HG03135 (cell line): ENCODE results near the gene MUL1.

Experiments used
- ATAC-seq: cut with Tn5 transposase; IDR thresholded peaks from one replicate; pipeline ENCODE4 v1.9.1; 2021; ENCODE audit warnings: mild to moderate bottlenecking, moderate library complexity; ENCODE audit not compliant: unreplicated experiment

The MUL1 gene

DNA sequence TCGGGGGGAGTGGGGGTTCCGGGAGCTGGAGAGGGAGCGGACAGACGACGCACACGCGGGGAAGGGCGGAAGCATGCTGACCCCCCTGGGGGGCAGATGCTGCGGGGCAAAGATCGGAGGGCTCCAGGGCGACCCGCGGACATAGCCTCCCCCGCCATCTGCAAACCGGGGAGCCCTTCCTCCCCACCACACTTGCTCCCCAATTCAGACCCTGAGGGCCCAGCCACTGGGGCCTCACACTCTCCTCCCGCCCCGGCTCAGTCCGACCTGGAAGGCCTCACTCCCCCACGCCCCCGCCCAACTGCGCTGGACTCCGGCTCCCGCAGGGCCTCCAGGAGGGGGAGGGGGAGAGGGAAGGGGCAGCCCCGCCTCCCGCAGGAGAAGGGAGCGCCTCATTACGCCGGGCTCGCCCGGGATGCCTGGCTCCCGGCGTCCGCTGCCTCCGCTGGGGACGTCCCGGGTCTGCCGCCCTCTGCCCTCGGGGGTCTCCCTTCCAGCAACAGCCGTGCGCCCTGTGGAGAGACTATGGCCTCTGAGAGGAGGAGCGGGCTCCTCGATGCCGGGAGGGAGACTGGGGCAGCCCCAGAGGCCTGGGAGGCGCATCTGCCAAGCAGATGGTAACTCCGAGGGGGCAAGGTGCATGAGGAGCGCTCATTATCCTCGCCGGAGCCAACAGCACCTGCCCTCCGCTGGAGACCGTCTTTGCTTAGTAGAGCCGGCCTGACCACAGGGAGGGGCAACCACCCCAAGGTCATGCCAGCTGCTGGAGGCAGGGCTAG lies 21.3 kb downstream of the MUL1 start:
- ATAC-seq: no peak

DNA sequence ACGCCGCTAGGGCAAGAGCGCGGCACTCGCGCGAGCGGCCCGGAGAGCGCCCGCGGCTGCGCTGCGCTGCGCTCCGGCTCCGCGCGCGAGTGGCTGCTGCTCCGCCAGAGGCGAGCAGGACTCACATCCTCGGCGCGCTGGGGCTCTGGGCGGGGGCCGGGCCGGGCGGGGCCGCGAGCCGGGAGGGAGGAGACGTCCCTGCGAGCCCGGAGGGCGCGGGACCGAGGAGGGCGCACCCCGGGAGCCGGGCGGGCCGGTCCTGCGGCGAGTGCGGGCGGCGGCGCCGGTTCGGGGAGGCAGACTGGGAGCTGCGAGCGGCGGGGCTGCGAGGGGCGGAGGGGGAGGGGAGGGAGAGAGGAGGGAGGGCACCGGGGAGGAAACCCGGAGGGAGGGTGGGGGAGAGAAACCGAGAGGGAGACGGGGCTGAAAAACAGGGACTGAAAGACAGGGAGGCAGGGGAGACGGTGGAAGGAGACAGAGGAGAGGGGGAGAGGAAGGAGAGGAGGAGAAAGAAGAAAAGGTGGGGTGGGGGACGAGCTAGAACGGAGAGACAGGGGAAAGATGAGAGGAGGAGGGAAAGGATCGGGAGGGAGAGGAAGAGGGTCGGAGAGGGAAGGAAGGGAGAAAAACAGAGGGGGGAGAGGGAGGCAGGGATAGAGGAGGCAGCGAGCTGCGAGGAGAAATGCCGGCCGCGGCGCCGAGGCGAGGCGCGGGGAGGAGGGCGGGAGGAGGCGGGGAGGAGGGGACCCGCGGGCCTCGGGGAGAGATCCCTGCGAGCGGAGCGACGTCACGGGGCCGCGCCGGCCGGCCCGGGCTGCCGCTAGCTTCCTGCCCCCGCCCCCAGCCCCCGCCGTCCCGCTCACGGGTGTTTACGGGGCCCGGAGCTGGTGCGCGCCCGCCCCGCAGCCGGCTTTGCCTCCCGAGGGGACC lies 22.2 kb downstream of the MUL1 start, which contains the start of gene CAMK2N1:
TSS of gene CAMK2N1 (minus strand) at position 684 of the 930 bp plus-strand sequence. CDS start 831 bp downstream, outside the sequence.
- ATAC-seq: no peak

DNA sequence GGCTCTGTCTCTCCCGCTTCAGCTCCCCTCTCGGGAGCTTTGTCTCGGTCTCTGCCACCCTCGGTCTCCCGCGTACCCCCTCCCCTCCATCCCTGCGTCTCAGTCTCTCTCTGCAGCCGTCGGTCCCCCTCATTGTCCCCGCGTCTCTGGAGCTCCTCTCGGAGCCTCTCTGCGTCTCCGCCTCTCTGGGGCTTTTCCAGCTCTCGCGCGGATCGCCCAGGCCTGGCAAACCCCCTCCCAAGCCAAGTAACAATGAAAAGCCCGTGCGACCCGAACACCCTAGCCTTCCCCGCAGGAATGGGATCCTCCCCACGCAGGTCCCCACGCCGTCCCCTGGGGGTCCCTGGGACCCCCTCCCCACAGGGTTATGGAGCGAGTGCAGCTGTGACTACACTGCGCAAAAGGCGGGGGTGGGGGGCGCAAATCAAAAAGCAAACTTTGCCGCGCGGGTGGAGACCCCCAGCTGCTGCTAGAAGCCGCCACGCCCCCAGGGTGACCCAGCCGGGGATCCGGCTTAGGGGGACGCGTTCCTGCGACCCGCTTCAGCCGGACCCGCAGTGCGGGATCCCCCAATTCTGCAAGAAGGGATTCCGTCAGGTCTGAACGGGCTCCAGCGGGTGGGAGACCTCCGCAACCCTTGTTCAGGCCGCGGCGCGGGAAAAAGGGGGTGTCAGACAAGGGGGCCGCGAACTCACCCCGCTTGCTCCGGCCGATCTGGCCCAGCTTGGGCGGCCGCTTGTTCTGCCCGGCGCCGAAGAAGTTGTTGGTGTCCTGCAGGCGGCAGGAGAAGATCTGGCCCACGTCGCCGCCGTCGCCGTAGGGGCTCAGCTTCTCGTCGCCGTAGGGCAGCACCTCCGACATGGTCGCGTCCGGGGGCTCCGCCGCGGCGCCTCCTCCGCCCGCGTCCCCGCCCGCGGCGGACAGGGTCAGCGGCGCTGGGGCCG lies 23.2 kb downstream of the MUL1 start:
- no peak for ATAC-seq

DNA sequence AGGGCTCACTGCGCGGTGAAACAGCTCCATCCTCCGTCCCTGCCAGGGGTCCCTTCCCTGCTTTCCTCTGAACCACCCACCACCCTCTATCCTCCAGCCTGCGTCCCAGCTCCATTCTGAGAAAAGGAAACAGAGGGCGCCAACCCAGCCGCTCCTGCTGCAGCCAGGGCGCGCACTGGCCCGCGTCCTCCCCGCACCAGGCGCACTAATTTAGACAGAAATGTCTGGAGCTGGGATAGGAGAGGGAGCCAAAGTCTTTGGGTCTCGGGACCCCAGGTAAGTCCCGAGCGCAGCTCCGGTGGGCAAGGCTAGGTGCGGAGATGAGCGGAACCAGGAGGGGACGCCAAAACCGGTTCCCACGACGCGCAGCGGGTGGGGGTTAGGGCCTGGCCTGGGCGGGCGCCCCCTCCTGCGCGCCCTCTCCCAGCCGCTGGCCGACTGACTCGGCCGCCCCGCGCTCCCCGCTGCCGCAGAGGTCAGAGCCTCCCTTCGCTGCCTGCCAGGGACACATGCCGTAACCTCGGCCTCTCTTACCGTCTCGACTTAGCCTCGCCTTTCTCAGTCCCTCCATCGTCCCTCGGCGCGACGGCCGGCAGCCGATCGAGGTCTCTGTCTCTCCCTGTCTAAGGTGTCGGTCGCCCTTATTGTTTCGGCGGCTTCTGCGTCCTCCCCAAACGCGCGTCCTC lies 24.0 kb downstream of the MUL1 start:
- no peak for ATAC-seq

DNA sequence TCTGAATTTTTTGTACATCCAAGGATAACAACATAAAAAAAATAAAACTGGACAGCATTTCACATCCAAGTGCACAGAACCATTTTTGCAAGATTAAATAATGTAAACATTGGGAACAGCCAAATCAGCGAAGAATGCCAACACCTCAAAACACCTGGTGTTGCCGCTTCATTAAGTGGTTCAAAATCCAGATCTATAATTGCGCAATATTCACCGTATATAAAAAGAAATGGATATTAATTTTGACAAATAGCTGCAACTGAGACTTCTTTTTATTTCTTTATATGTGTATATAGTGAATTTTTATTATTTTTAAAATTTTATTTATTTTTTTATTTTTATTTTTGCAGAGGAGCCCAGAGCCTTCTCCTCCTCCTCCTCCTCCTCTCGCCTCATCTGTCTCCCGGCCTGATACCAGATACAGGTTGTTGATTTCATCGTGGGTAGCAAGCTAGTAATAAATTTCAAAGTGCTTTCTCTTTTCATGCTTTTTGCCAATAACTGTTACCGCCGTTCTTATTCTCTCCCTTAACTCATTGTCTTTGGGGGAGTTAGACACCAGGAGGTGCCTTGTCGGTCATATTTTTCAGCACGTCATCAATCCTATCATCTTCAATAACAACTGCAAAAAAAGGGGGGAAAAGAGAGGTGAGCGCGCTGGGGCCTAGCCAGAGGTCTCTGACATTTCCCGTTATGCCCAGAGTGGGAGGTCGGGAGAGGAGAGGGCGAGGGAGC lies 24.7 kb downstream of the MUL1 start:
- no peak for ATAC-seq

DNA sequence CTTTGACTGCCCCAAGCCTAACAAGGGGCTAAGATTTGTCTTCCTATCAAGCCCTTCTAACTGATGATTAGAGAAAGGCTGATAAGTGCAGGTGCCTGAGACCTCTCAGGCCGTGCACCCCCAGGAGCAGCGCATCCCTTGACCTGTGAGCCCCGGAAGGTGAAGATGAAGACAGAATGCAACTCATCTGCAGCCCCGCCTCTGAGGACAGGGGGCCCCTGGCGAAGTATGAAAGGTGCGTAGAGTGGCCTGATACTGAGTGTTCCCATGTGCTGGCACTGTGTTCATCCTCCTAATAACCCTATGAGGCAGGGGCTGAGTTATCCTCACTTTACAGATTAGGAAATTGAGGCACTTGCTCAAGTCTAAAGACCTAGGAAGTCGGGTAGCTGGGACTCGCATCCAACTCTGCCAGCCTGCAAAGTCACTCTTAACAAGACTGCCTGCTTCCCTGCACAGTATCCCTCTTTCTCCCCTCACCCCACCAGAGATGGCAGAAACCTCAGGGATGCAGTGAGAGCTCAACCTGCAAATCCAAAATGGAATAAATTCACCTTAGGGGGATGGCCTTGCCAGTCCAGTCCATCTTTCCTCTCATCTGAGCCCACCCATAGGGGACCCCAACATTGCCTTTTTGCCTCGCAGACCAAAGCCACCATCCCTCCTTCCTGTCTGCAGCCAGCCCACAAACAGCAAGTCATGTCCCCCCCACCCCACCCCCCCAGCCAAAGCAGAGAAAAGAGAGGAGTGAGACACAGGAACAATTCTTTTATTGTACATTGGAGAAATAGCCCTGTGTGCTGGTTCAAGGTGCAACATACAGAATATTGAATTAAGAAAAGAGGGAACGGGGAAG lies 26.1 kb downstream of the MUL1 start:
- ATAC-seq: no peak

DNA sequence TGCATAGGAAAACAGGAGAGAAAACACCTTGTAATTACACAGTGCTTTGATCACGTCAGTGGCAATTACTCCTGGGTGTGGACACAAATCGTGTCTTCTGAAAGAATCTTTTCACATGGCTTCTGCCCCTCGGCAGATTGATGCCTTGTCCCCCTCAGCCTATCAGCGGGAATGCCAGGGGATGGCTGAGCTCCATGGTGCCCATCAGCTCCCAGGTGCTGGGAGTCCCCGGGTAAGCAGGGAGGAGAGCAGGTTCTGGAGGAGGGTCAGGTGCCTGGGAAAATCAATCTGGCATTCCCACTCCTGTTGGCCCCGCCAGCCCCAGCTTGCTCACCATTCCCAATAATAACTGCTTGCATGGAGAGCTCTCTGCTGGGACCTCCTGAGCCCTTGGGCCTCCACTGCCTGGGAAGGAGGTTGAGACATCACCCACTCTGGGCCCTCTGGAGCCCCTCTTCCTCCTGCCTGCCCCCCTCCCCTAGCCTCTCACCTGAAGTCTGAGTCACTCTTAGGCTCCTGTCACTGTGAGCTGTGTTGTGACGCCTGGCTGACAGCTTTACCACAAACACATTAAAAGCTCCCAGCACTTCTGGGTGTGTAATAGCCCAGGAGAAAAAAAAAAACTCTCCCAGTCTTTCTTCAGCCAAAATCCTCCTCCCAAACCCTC lies 26.9 kb downstream of the MUL1 start:
- ATAC-seq: no peak

DNA sequence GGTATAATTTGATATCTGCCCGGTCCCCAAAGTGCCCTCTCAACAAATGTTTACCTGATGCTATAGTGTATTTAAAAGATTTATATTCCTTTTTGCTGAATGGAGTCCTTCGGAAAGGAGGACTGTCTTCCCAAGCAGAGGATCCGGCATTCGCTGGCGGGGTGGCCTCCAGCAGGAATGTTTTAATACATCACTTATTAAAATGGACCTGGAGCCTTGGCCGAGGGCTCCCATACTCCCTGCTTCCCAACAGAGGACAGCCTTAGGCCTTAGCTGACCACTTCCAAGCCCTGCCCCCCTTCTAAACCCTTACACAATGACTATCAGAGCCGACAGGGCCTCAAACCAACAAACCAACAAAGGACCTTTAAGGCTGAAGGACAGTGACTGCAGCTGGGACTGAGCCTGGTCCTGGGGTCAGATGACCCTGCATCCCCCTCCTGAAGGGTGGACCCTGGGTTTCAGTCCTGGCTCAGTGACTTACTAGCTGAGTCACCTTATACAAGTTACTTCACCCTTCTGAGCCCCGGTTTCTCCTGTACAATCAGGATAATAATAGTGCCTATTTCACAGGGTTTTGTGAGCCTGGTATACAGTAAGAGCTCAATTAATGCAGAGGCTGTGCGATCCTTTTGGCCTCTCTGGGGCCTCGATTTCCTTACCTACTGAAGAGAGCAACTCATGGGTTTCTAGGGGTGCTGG lies 27.6 kb downstream of the MUL1 start:
- no peak for ATAC-seq

DNA sequence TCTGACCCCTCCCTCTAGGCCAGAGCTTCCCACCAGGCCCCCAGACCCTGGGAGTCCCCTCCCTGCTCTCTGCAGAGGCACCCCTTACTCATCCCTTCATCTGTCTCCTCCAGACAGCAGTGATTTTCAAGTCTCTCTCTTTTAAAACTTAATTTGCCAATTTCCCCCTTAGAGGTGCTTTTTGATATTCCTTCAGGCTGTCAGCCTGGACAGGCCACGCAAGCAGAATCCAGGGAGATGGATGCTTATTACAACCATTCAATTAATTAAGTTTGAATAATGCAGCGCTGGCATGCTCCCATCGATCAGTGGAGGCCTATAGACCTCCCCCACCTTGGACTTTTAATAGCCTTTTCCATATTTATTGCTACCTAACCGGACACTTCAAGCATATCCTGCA lies 28.1 kb downstream of the MUL1 start:
- no peak for ATAC-seq

DNA sequence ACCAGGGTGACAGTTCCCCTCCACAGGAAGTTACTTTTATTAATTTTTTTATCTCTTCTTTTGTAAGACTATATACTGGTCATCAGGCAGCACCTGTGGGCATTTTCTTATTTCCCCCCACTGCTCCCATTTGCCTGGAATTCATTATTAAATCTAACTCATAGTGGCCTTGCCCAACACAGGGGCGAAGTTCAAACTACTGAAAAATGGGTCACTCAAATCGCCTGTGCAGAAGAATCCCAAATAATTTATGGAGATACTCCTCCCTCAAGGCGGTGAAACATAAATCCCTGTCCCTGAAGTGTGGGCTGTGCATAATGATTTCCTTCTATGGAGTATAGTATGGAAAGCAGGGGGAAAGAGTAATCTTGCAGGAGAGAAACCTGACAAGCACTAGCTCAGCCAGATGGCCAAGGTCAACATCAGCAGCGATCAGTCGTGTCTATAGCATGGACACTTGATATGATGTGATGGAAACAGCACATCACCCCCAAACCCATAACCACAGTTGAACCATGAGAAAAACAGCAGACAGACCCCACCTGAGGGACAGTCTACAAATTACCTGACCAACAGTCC lies 29.8 kb downstream of the MUL1 start:
- ATAC-seq: no peak

DNA sequence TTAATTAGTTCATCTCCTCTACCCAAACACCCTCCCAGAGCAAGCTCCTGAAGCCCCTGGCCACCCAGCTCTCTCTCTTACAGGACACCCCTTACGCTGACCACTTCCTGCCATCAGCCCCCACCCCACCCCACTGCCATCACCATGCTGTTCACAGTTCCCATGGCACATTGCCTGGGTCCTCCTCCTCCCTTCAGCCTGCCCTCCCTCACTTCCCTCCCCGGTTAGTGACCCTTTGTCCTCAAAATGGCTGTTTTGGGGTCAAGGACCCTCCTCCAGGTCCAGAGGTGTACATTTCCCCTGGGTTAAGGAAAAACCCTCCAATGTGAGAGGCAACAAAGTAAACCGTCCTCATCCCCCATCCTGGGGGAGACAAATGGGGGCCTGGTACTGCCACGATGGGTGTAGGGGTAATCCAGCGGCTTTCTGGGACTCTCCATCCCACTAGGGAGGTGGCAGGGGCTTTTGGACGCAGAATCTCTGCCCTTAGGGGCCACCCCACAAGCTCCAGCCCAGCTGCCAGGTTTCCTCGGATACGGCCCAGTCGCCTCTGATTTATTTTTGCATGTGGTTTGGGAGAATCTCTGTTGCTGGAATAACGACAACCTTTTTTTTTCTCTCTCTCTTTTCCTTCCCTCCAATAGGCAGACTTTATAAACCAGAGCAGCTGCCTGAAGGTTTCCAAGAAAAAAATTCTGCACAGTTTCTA lies 30.4 kb downstream of the MUL1 start:
- no peak for ATAC-seq

DNA sequence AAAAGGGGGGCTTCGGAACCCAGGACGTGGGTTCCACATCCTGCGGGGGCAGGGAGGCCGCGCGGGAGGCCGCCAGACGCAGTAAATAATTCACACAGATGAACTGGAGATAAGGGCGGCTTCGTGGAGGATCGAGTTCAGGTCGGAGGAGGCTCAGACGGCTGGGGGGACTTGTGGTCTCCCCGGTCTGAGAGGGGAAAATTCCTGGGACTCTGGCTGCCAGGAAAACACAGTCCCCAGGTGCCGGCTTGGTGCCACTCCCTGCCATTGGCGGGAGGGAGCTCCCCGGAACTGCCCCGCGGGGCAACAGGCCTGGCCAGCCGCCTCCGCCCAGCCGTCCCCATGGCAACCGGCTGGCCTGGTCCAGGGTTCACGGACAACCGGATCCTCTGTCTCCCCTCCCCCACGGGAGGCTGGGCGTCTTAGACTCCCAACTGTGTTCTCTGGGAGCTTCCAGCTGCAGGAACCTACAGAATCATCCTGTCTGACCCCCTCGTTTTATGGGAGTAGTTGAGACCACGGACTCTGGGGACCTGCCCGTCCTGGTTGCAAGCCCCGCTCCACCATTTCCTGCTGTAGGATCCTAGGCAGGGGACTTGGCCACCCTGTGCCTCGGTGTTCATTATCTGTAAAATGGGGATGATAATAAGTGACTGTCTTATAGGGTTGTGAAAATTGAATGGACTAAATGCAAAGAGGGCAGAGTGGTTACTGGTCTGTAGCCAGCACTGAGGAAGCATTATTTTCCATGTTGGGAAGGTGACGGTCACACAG lies 31.5 kb downstream of the MUL1 start:
- ATAC-seq: no peak

DNA sequence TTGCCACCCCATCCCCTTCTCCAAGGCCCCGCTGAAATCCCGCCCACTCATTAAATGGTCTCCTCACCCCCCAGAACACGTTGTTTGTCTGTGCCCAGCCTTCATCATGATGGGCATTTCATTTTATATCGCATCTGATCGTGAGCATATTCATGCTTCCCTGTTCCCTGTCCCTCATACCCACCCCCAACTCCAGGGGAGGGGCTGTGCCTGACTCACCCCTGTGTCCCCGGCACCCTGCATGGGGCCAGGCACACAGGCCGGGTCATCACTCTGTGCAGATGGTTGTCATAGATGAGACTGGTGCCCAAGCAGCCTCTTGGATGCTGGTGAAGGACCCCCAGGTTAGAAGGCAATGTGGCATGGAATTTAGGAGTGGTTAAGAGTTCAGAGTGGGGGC lies 33.0 kb downstream of the MUL1 start:
- ATAC-seq: no peak

DNA sequence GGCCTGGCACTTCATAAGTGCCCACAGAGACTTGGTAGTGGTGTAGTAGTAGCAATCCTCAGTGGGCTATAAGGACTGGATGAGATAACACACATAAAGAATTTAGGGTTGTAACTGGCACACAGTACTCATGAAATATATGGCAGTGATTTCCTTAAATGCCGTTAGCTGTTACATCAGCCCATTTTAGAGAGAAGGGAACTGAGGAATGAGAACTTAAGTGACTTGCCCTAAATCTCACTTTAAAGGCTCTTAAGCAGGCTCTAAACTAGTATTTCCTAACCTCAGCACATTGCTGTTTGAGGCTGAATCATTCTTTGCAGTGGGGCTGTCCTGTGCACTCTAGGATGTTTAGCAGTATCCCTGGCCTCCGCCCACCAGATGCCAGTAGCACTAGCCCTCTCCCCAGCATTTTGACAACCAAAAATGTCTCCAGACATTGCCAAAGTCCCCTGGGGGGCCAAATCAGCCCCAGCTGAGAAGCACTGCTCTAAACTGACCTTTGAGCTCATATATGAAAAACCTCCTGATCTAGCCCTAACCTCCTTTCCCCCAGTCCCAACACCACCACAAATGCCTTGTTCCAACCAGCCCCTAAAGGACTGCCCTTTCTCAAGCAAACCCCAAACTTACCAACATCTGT lies 33.5 kb downstream of the MUL1 start:
- ATAC-seq: no peak

DNA sequence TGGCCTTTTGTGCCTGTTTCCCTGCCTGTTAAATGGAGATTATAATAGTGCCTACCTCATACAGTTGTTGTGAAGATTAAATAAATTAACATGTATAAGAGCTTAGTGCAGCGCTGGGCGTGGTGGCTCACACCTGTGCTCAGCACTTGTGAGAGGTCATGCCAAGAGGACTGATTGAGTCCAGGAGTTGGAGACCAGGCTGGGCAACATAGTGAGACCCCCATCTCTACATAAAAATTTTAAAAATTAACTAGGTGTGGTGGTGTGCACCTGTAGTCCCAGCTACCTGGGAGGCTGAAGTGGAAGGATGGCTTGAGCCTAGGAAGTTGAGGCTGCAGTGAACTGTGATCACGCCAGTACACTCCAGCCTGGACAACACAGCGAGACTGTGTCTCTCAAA lies 34.1 kb downstream of the MUL1 start:
- no peak for ATAC-seq
